WI38 (cell line): Measurements from ENCODE around the gene GPR157.

Source experiments
- H3K4me3 ChIP-seq: 2 replicates; pipeline ENCODE4 v1.5.1; 2011; ENCODE audit warnings: low read depth, mild to moderate bottlenecking, control low read depth, low read length
- CTCF ChIP-seq: IDR thresholded peaks from 2 replicates; pipeline ENCODE4 v1.5.1; 2012; ENCODE audit warnings: low read depth, mild to moderate bottlenecking, control low read depth, low read length

Gene GPR157

DNA sequence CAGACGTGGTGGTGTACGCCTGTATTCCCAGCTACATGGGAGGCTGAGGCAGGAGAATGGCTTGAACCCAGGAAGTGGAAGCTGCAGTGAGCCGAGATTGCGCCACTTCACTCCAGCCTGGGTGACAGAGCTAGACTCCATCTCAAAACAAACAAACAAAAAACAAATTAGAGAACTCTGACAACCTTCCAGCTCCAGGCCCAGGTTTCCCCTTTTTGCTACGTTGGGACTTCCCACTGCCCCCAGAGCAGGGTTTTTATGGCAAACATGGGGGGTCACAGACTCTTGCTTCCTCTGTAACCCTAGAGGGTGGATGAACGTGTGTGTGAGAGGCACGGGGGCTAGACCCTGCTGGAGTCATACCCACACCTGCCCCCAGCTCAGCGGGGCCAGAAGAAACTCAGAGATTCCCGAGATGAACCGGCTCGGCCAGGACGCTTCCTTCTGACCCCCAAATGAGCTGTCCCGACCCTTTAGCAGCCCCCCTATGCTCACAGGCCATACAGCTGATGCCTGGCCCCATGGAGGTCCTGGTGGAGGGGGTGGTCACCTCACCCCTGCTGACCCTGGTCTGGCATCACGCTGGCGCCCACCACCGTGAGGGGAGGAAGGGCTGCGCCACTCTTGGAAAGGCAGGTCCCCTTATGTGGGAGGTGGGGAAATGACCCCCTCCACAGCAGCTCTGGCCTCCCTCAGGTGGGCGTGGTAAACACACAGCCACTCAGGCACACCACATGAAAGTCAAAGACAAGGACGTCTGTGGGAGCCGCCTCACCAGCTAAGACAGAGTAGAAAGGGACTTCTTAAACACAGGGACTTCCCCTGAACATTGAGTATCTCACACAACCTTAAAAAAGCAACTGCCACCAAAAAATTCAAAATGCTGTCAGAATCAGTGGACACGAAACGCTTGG is 7.1 kb downstream of the GPR157 start:
- TF ChIP-seq CTCF: no peak
- H3K4me3 ChIP-seq: no peak overlapping the region

GRCh38 chr1:9120312-9120958 is 8.5 kb downstream of the GPR157 start:
- no peak overlapping the region for H3K4me3 ChIP-seq
- TF ChIP-seq CTCF: no peak

GRCh38 chr1:9119745-9120144 is 9.2 kb downstream of the GPR157 start:
- H3K4me3 ChIP-seq: no peak overlapping the region
- TF ChIP-seq CTCF: no peak

DNA sequence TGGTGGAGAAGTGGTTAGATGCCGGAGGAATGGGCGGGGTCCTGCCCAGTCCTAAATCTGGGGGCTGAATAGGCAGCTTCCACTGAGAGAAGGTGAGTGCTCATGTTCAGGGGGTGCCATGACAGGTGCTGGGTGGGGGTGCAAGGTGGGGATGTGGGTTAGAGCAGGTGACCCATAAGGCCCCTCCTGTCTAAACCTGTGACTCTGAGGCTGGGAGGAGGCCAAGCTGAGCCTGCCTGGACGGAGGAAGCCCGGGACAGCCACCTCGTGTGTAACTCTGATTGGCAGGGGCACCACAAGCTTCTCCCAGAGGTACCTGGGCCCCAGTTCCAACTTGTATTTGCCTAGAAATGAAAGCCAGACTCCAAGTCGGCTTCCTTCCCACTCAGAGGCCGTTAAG is 10.7 kb downstream of the GPR157 start:
- H3K4me3 ChIP-seq: no peak overlapping the region
- no peak for TF ChIP-seq CTCF

DNA sequence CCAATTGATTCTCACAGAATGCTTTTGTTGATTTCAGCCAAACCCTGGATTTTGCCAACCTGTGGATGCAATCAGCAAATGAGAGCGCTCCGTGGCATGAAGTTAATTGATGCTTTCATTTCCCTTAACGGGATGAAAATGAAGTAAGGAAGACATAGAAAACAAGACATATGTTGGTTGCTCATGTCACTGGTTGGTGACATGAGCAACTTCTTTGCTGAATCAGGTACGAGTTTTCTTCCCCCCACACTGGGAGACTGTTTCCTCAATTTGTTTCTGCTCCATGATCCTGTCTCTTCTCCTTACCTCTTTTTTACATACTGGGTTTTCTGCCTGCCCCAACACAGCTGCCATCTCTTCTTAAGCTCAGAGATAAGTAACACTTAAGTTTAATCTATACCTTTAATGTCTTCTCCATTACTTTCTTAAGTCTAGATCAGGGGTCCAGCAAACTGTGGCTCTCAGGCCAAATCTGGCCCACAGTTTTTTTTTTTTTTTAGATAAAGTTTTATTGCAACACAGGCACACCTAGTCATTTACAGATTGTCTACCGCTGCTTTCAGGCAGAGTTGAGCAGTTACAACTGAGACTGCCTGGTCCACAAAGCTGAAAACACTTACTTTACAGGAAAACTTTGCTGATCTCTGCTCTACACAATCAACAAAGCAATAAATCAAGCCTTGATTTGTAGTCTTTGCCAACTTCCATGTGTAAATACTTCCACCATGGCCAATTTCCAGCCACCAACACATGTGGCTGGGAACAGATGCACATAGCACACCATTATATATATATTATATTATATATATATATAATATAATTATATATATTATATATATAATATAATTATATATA is 13.3 kb downstream of the GPR157 start:
- TF ChIP-seq CTCF: no peak
- H3K4me3 ChIP-seq: no peak overlapping the region

GRCh38 chr1:9112961-9113880 is 15.7 kb downstream of the GPR157 start:
- H3K4me3 ChIP-seq: no peak overlapping the region
- no peak for TF ChIP-seq CTCF
